HG03039 (cell line): ENCODE data around the gene PDE11A.

ENCODE experiments used
- ATAC-seq: cut with Tn5 transposase; IDR thresholded peaks from one replicate; pipeline ENCODE4 v1.9.1; 2021; ENCODE audit warnings: mild to moderate bottlenecking, moderate library complexity; ENCODE audit not compliant: unreplicated experiment

PDE11A gene

GRCh38 chr2:177708660-177709444 is 363.7 kb downstream of the PDE11A start:
- ATAC-seq: no peak

- no peak for ATAC-seq
Observed at GRCh38 chr2:177708106-177708505, 364.5 kb downstream of the PDE11A start.

GRCh38 chr2:177705511-177706173 is 366.9 kb downstream of the PDE11A start:
- no peak for ATAC-seq

DNA sequence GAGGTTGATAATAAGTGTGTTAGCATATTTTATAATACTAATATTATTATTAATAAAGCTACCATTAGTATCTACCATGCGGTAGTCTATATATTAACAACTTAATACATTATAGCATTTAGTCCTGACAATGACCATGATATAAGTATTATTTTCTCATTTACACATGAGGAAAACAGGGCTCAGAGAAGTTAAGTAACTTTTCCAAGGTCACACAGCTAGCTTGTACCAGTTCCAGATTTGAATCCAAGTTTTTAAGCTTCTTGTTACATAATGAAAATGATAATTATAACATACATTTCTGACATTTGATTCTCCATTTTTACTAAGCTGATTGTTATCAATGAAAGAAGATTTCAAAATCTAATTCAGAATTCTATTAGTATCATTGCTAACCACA is 369.4 kb downstream of the PDE11A start:
- ATAC-seq: no peak

- no peak for ATAC-seq
Observed at GRCh38 chr2:177698281-177698680, 374.3 kb downstream of the PDE11A start.

DNA sequence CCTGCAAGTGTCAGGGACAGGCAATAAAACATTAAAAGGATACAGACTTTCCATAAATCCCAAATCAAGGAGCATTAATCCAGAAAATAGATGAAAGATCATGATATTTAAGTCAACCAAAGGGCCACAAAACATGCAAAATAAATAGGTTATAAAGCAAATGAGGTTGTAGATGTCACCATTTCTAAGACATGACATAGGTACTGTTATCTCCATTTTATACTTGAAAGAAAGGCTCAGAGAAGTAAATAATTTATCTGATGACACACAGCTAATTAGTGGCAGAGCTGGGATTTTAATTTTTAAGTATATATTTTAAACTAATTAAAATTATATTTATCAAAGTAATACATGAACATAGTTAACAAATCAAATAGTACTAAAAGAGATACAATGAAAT is 378.2 kb downstream of the PDE11A start:
- ATAC-seq: no peak

GRCh38 chr2:177693658-177694339 is 378.8 kb downstream of the PDE11A start:
- no peak for ATAC-seq

- no peak for ATAC-seq
Observed at GRCh38 chr2:177692783-177693269, 379.8 kb downstream of the PDE11A start.

DNA sequence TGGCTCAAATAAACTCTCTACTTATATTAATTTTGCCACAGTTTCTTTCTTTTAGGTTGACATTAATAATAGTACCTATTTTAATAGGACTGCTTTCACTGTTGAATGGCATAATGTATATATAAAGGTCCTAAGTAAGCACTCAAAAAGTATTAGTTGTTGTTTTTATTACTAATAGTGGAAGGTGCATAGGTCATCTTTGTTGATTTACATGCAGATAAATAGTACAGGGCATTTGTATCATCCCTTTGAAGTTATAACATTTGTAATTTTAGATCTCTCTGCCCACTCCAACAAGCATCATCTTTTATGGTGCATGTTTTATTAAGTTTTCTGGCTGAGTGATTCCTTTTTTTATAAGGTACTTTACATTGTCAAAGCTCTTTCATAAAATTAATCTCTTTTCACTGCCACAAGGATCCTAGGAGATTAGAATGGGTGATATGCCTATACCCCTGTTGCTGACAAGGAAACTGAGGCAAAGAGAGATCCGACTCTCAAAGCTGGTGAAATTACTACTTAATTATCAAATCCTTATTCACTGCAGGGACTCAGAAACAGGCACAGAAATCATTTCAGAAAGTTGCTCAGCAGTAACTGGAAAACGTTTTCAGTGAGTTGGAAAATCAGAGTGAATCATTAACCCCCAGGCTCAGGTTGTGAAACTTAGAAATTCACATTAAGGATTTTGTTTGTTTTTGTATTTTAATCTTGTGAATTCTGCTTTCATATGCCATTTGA is 380.4 kb downstream of the PDE11A start:
- no peak for ATAC-seq

DNA sequence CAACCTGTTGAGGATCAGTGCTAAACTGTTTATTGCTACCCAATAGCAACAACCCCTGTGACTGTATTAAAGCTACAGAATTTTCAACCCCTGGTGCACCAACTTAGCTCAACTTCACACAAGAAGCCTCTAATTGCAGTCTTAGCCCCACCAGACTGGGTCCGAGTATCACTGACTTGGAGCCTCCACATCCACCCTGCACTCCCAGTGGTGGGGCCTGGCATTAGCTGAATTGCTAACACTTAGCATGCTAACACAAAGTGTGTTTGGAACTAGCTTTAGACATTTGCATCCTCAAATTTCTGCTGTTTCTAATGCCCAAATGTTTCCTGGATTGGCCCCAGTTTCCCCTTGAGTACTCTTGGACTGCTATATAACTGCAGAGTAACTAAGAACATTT is 381.4 kb downstream of the PDE11A start:
- ATAC-seq: no peak

GRCh38 chr2:177689623-177690022 is 383.0 kb downstream of the PDE11A start:
- no peak for ATAC-seq

- no peak for ATAC-seq
Observed at GRCh38 chr2:177688844-177689243, 383.7 kb downstream of the PDE11A start.

DNA sequence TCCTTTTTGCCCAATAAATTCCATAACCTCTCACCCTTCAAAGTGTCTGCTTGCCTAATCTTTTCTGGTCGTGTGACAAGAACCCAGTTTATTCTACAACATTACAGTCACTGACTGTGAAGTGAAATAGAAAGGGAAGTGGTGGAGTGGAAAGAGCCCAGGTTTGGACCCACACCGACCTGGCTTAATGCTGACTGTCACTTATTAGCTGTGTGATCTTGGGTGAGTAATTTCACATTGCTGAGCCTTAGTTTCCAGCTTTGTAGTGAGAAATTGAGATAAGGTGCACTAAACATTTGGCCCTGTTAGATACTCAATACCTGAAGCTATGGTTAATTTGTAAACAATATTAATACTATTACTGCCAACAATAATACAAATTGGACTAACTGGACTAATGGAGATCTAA is 388.9 kb downstream of the PDE11A start:
- no peak for ATAC-seq

DNA sequence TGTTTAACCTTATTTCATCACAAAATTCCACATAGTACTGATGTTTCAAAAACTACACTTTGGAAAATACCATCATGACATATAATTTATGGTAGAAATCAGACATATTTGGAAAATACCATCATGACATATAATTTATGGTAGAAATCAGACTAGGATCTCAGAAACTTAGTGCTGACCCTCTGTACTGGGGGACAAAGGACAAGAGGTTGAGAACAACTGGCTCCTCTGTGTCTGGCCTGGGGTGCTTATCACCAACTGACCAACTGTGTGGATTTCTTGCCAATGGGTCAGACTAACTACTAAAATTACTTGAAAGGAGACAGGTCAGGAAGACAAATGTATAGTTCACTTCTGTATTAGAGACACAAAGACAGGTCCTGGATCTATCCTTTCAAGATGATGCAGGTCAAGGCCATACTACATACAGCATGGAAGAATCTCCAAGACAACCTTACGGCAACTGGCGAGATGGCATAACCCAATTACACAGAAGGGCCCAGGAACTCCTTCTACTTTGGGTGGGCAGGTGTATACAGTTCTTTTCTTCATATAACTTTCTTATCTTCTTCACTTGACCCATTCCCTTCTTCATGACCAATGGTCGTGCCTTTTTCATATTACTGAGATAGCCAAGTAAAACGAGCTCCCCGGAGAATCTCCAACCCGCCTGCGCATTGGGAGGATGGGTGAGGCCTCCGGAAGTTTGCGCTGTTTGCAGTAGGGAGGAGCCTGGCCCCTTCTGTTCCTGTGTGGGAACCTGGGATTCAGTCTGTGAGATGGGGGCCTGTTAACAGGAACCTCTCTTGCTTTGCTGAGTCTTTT is 389.5 kb downstream of the PDE11A start:
- no peak for ATAC-seq

GRCh38 chr2:177682006-177682405 is 390.6 kb downstream of the PDE11A start:
- no peak for ATAC-seq

GRCh38 chr2:177680866-177681712 is 391.5 kb downstream of the PDE11A start:
- ATAC-seq: no peak

GRCh38 chr2:177679611-177680605 is 392.7 kb downstream of the PDE11A start:
- ATAC-seq: no peak

DNA sequence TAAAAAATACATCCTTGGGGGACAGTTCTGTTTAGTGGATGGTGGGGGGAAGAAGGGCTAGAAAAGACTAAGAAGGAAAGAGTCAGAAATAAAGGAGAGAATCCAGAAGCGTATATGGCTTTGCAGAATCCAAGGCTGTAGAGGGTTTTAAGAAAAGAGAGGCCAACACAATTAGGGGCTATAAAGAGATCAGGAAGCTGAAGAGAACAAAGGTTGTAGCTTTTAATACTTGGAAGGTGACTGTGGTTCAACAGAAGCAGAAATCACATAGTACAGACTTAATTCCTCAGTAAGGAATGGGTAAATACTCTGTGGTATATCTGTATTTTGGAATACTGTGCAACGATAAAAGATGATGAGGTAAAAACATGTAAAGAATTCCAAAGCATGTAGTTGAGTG is 393.6 kb downstream of the PDE11A start:
- no peak for ATAC-seq
